HEK293T (cell line): ENCODE results near the gene WDR82.

Source experiments
- CTCF ChIA-PET: fragments of 350-600 bp; formaldehyde crosslinking; extraction: SDS; loops from one replicate; lab custom pipeline; 2021; ENCODE audit warnings: antibody characterized with exemption, inconsistent platforms; lab: Yijun Ruan, JAX
- POLR2A ChIA-PET: fragments of 350-600 bp; formaldehyde crosslinking; extraction: SDS; loops from one replicate; lab custom pipeline; 2020; ENCODE audit warnings: antibody characterized with exemption, inconsistent platforms; lab: Yijun Ruan, JAX
- DNase-seq: peaks from one replicate; pipeline ENCODE4 v3.0.0; 2012; ENCODE audit warnings: mixed read lengths; ENCODE audit errors: extremely low spot score
- ARNT ChIP-seq: fragments of 450-650 bp; IDR thresholded peaks from 2 replicates; pipeline ENCODE4 v1.6.1; 2017; ENCODE audit warnings: mild to moderate bottlenecking
- BHLHE40 ChIP-seq: fragments of 450-650 bp; IDR thresholded peaks from 2 replicates; pipeline ENCODE4 v1.6.1; 2016; ENCODE audit warnings: mild to moderate bottlenecking, moderate library complexity, borderline replicate concordance
- CTBP1 ChIP-seq: fragments of 450-650 bp; IDR thresholded peaks from 2 replicates; pipeline ENCODE4 v1.6.1; 2016; ENCODE audit warnings: borderline replicate concordance
- ELF4 ChIP-seq: fragments of 450-650 bp; IDR thresholded peaks from 2 replicates; pipeline ENCODE4 v1.6.1; 2017; ENCODE audit warnings: antibody characterized with exemption
- FOXA1 ChIP-seq: fragments of 450-650 bp; IDR thresholded peaks from 2 replicates; pipeline ENCODE4 v1.6.1; 2016; ENCODE audit warnings: mild to moderate bottlenecking
- FOXK2 ChIP-seq: fragments of 450-650 bp; IDR thresholded peaks from 2 replicates; pipeline ENCODE4 v1.6.1; 2016; ENCODE audit warnings: mild to moderate bottlenecking
- FOXM1 ChIP-seq: fragments of 450-650 bp; IDR thresholded peaks from 2 replicates; pipeline ENCODE4 v1.6.1; 2017; ENCODE audit warnings: mild to moderate bottlenecking, borderline replicate concordance
- HDGF ChIP-seq: fragments of 450-650 bp; IDR thresholded peaks from 2 replicates; pipeline ENCODE4 v1.6.1; 2017; ENCODE audit warnings: antibody characterized with exemption, borderline replicate concordance
- L3MBTL2 ChIP-seq: fragments of 450-650 bp; conservative IDR thresholded peaks from 2 replicates; pipeline ENCODE4 v1.6.1; 2016; ENCODE audit warnings: mild to moderate bottlenecking
- LEF1 ChIP-seq: fragments of 450-650 bp; IDR thresholded peaks from 2 replicates; pipeline ENCODE4 v1.6.1; 2017; ENCODE audit warnings: mild to moderate bottlenecking, borderline replicate concordance
- NFRKB ChIP-seq: fragments of 450-650 bp; IDR thresholded peaks from 2 replicates; pipeline ENCODE4 v1.6.1; 2016; ENCODE audit warnings: mild to moderate bottlenecking, moderate library complexity
- PKNOX1 ChIP-seq: fragments of 450-650 bp; IDR thresholded peaks from 2 replicates; pipeline ENCODE4 v1.6.1; 2016
- SP1 ChIP-seq: fragments of 450-650 bp; IDR thresholded peaks from 2 replicates; pipeline ENCODE4 v1.6.1; 2017
- SUZ12 ChIP-seq: fragments of 450-650 bp; IDR thresholded peaks from 2 replicates; pipeline ENCODE4 v1.6.1; 2016; ENCODE audit warnings: mild to moderate bottlenecking
- TARDBP ChIP-seq: fragments of 450-650 bp; IDR thresholded peaks from 2 replicates; pipeline ENCODE4 v1.6.1; 2016
- ZNF384 ChIP-seq: fragments of 450-650 bp; IDR thresholded peaks from 2 replicates; pipeline ENCODE4 v1.6.1; 2016

Gene WDR82

GRCh38 chr3:52240886-52241370, 37.5 kb downstream of the WDR82 start:
- TF ChIP-seq SUZ12: no peak
- no peak for TF ChIP-seq LEF1
- TF ChIP-seq ZNF384: no peak
- TF ChIP-seq FOXA1: no peak
- TF ChIP-seq L3MBTL2: no peak
- TF ChIP-seq FOXM1: no peak
- TF ChIP-seq NFRKB: no peak
- TF ChIP-seq HDGF: no peak
- no peak for TF ChIP-seq BHLHE40
- no peak for TF ChIP-seq ARNT
- no peak for TF ChIP-seq FOXK2
- no peak for TF ChIP-seq CTBP1
- TF ChIP-seq SP1: no peak
- ChIA-PET POLR2A (interaction anchor here (0.9 to 4.0 kb wide), 8 partner anchors 8 to 98 kb away, joined by 3 to 36 read pairs (median 7); partner anchors contain the start of genes GLYCTK, POC1A and WDR82), CTCF (interaction anchor here (0.6 to 1.4 kb wide), 2 partner anchors 10 to 94 kb away, joined by 3 to 8 read pairs; no protein-coding TSS in a partner anchor)
- DNase-seq: no peak

- TF ChIP-seq HDGF: no peak
- no peak for TF ChIP-seq CTBP1
- no peak for TF ChIP-seq TARDBP
- no peak for TF ChIP-seq FOXK2
- no peak for DNase-seq
- POLR2A ChIA-PET: interaction anchor here (0.9 to 4.0 kb wide), 9 partner anchors 8 to 99 kb away, joined by 3 to 36 read pairs (median 5); partner anchors contain the start of genes GLYCTK, POC1A and WDR82
- CTCF ChIA-PET: interaction anchor here (0.6 to 1.4 kb wide), 2 partner anchors 9 to 94 kb away, joined by 3 to 8 read pairs; no protein-coding TSS in a partner anchor
These were observed 38.2 kb downstream of the WDR82 start for GRCh38 chr3:52240059-52240885.

DNA sequence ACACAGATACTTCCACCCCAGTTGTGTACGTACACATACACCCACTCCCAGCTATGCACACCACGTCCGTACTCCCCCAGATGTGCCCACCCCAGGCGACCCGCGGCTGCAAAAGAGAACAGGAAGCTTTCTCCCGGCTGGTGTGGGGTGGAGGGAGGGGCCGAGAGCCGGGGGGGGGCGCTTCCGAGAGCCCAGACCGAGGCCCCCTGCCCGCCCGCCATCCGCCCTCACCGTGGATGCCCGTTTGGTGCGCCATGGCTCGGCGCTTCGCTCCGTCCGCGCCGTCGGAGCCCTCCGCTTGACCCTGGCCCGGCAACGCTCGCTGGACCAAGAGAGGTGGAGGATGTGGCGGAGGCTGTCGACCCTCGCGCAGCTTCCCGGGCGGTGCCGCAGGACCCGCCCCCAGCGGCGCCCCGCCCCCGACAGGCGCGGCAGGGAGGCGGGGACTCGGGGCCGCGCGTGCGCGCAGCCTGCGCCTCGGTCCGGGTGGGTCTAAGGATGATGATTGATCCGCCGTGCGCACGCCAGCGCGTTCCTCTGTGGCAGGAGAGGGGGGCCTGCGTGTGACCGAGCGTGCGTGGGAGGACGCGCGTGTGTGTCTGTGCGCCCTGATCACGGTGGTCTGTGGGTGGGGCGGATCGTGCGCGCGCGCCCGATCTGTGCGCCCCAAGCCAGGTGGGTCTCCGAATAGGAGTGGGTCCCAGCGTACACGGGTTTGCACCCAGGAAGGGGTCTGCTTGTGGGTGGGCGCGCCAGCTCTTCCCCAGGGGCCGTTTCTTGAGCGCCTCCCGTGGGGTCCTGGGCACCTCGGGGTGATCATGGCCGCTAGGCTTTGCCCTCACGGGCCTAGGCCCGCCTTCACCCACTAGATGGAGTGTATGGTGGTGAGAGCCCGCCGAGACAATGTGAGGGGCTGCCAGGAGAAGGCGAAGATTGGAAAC, 39.4 kb downstream of the WDR82 start, which contains the start of gene TWF2:
Gene TWF2, minus strand, starts transcription at position 398 of the 941 bp plus-strand sequence. Its CDS starts 142 bp downstream, at position 256.
- ChIA-PET POLR2A (interaction anchor here (0.9 to 4.0 kb wide), 9 partner anchors 10 to 49 kb away, joined by 3 to 36 read pairs (median 3); partner anchors contain the start of genes GLYCTK, TLR9 and WDR82), CTCF (interaction anchor here (1.2 kb wide), 1 partner anchor 19 kb away, joined by 5 read pairs; no protein-coding TSS in a partner anchor)

DNA sequence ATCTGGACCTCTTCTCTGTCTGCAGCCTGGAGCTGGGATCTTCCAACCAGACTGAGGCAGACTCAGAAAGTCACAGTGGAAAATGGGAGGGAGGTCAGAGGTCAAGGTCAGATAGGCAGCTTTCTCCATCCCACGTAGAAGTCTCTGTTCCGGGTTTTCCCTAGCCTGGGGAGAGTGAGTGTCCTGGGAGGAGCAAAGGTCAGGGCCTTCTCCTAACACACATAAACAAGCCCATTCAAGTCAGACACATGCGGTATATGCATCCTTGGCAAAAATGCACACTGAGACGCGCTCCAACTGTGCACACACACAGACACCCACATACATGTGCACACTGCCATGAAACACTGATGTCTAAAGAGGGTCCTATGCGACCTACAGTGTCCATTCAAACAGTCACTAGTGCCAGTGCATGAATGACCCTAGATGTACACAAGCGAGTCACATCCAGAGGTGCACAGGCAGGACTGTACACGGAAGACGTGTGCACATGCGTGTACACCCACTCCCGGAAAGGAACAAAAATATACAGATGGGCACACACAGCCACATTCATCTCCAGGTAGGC, 40.2 kb downstream of the WDR82 start:
- CTCF ChIA-PET: interaction anchor here (1.2 to 2.1 kb wide), 2 partner anchors 18 kb away, joined by 5 to 9 read pairs; no protein-coding TSS in a partner anchor
- DNase-seq: no peak
- TF ChIP-seq FOXA1 (no peak), L3MBTL2 (no peak), SUZ12 (no peak), ELF4 (no peak), SP1 (no peak), NFRKB (no peak), HDGF (no peak), BHLHE40 (no peak), ARNT (no peak), FOXK2 (no peak), TARDBP (no peak), PKNOX1 (no peak), FOXM1 (no peak), LEF1 (no peak), ZNF384 (no peak), CTBP1 (no peak)
- POLR2A ChIA-PET: interaction anchor here (0.9 to 4.0 kb wide), 9 partner anchors 11 to 49 kb away, joined by 3 to 36 read pairs (median 3); partner anchors contain the start of genes GLYCTK, TLR9 and WDR82

More for the DNA sequence above, 39.4 kb downstream of the WDR82 start, which contains the start of gene TWF2:
- peak; percentile 96 for DNase-seq
- TF ChIP-seq PKNOX1 (no peak), L3MBTL2 (peak; percentile 14; the same call in 1 of the 2 replicates), FOXM1 (peak; percentile 37; the same call in 1 of the 2 replicates), LEF1 (0 out of 2 replicates have a peak, but pooled peaks have one; percentile 53)

GRCh38 chr3:52237657-52238172, 40.7 kb downstream of the WDR82 start:
- no peak for DNase-seq
- POLR2A ChIA-PET: interaction anchor here (0.9 to 4.0 kb wide), 2 partner anchors 35 to 40 kb away, joined by 3 to 36 read pairs; partner anchors contain the start of gene WDR82

More at GRCh38 chr3:52237657-52238172, 40.7 kb downstream of the WDR82 start:
- CTCF ChIA-PET: interaction anchor here (0.6 to 2.1 kb wide), 3 partner anchors 17 to 52 kb away, joined by 3 to 9 read pairs (median 3); no protein-coding TSS in a partner anchor
- TF ChIP-seq HDGF (no peak), FOXM1 (no peak), FOXK2 (no peak), ELF4 (no peak), FOXA1 (no peak), SUZ12 (no peak), BHLHE40 (no peak)
